ENCODE measurements around the gene TESMIN.

DNA sequence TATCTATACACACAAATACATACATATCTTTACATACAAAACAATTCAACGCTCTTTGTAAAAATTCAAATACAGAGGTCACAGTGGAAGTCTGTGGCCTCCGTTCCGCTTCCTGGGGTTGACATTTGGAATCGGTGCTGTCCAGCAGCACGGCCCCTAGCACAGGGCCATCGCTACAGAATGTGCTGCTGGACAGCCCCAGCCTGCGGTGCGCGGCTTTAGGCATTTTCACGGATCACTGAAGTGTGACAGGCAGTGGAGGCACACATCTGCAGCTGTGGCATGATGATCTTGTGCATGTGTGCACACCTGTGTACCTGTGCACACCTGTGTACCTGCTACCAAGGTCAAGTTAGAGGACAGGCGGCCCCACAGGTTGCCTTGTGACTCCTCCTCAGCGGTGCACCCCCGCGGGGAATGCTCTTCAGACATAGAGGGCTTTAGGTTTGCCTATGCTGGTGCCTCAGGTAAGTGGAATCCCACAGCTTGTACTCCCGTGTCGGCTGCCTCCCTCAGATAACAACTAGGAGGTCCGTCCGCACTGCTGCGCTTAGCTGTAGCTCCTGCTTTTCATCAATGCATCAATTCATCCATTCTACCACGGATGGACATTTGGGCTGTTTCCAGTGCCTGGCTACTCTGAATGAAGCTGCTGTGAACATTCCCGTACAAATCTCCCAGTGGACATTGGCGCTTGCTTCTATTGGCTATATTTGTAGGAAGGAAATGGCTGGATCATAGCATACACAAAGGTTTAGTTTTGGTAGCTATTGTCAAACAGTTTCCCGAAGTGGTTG, 37.1 kb downstream of the TESMIN start:
- TF ChIP-seq POLR2AphosphoS5 (IDR thresholded peaks at IDR 0.05) (no peak), POLR2A (IDR thresholded peaks at IDR 0.05) (no peak)
- TF ChIP-seq, protein P1, sequence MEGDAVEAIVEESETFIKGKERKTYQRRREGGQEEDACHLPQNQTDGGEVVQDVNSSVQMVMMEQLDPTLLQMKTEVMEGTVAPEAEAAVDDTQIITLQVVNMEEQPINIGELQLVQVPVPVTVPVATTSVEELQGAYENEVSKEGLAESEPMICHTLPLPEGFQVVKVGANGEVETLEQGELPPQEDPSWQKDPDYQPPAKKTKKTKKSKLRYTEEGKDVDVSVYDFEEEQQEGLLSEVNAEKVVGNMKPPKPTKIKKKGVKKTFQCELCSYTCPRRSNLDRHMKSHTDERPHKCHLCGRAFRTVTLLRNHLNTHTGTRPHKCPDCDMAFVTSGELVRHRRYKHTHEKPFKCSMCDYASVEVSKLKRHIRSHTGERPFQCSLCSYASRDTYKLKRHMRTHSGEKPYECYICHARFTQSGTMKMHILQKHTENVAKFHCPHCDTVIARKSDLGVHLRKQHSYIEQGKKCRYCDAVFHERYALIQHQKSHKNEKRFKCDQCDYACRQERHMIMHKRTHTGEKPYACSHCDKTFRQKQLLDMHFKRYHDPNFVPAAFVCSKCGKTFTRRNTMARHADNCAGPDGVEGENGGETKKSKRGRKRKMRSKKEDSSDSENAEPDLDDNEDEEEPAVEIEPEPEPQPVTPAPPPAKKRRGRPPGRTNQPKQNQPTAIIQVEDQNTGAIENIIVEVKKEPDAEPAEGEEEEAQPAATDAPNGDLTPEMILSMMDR (IDR thresholded peaks at IDR 0.05), result no peak

Measured in upper lobe of left lung (tissue), 4 donors.